Vagina (tissue), 2 donors: ENCODE data around the gene CRELD1.

ENCODE experiments used
- POLR2A ChIP-seq, 2 donors: fragments of 450-650 bp; IDR thresholded peaks; one replicate each; pipeline ENCODE4 v1.6.1; 2017; ENCODE audit warnings: antibody characterized with exemption in 2 of 2, mild to moderate bottlenecking in 2 of 2, moderate library complexity in 2 of 2
- POLR2AphosphoS5 ChIP-seq, 2 donors: sonication (generic); formaldehyde crosslinking; IDR thresholded peaks; one replicate each; pipeline ENCODE4 v1.9.0; 2017; ENCODE audit warnings: antibody characterized with exemption in 2 of 2, mild to moderate bottlenecking in 2 of 2, low read depth in 1 of 2; ENCODE audit not compliant: insufficient read depth in 1 of 2
- TF ChIP-seq, protein P1 (sequence below), 3 experiments: fragments of 450-650 bp in 2 of 3; fragments of 200-600 bp in 1 of 3; sonication (generic) in 1 of 3; IDR thresholded peaks; one replicate each; pipeline ENCODE4 v1.5.1; 2017 to 2019; ENCODE audit warnings: antibody characterized with exemption in 3 of 3, mild to moderate bottlenecking in 2 of 3, moderate library complexity in 2 of 3

DNA sequence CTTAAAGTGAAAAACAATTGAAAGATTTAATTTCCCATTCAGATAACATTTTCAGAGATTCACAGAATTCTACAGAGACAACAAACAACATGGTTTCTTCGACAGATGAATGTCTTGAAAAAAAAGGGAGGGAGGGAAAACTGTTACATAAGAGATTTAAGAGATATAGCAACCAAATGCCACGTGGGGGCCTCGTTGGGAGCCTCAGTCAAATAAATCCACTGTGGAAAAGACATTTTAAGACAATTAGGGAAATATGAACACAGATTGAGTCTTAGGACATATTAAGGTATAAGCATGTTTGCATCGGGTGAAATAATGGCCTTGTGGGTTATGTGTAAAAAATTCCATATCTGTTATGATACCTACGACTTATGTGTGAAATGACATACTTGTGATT lies 23.6 kb downstream of the CRELD1 start:
- TF ChIP-seq, protein P1, sequence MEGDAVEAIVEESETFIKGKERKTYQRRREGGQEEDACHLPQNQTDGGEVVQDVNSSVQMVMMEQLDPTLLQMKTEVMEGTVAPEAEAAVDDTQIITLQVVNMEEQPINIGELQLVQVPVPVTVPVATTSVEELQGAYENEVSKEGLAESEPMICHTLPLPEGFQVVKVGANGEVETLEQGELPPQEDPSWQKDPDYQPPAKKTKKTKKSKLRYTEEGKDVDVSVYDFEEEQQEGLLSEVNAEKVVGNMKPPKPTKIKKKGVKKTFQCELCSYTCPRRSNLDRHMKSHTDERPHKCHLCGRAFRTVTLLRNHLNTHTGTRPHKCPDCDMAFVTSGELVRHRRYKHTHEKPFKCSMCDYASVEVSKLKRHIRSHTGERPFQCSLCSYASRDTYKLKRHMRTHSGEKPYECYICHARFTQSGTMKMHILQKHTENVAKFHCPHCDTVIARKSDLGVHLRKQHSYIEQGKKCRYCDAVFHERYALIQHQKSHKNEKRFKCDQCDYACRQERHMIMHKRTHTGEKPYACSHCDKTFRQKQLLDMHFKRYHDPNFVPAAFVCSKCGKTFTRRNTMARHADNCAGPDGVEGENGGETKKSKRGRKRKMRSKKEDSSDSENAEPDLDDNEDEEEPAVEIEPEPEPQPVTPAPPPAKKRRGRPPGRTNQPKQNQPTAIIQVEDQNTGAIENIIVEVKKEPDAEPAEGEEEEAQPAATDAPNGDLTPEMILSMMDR (IDR thresholded peaks at IDR 0.05), result no peak
- no peak for TF ChIP-seq POLR2AphosphoS5 (IDR thresholded peaks at IDR 0.05; ENCODE audit: insufficient read depth in 1 of 2, low read depth in 1 of 2)
- no peak for TF ChIP-seq POLR2A (IDR thresholded peaks at IDR 0.05)
